GM18520 (cell line): ENCODE measurements around the gene ZNF346.
"Not testable (repeated sequence)": the region's sequence is repeated elsewhere in the genome, so short reads cannot be mapped to it uniquely, and the experiment has no call there.

Experiments used
- ATAC-seq: cut with Tn5 transposase; IDR thresholded peaks from one replicate; pipeline ENCODE4 v1.9.1; 2021; ENCODE audit not compliant: unreplicated experiment

The ZNF346 gene

GRCh38 chr5:177022386-177023302 lies at the start of gene ZNF346:
Gene ZNF346 (plus strand): TSS chr5:177022696. CDS start chr5:177022739, 43 bp downstream.
- peak; percentile 86 for ATAC-seq

DNA sequence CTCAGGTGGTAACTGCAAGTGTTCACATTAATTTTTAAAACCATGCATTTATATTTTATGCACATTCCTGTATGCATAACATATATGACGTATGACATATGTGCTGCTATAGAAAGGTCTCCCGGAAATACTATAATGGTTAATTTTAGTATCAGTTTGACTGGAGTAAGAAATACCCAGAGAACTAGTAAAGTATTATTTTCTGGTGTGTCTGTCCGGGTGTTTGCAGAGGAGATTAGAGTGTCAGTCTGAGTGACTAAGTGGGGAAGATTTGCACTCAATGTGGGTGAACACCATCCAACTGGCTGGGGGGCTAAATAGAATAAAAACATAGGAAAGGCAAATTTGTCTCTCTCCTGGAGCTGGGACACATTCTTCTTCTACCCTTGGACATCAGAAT lies 42.8 kb upstream of the ZNF346 start:
- no peak for ATAC-seq

DNA sequence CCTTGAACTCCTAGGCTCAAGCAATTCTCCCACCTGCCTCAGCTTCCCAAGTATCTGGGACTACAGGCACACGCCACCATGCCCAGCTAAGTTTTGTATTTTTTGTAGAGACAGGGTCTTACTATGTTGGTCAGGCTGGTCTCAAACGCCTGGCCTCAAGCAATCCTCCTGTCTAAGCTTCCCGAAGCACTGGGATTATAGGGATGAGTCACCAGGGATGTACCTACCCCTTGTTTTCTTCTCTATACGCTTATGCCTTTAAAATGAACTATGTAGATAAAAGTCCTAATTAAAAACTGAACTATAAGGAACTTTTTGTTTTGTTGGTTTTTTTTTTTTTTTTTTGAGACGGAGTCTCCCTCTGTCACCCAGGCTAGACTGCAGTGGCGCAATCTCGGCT lies 41.7 kb upstream of the ZNF346 start:
- no peak for ATAC-seq

DNA sequence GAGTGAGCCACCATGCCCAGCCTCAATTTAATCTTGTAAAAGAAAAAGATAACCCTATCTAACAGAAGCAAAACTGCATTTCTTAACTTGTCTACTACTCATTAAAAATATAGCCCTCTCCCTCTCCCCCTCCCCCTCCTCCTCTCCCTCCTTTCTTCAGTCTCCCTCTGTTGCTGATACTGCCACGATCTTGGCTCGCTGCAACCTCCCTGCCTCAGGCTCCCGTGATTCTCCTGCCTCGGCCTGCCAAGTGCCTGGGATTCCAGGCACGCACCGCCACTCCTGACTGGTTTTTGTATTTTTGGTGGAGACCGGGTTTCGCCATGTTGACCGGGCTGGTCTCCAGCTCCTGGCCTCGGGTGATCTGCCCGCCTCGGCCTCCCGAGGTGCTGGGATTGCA lies 39.4 kb upstream of the ZNF346 start:
- not testable (repeated sequence) for ATAC-seq

DNA sequence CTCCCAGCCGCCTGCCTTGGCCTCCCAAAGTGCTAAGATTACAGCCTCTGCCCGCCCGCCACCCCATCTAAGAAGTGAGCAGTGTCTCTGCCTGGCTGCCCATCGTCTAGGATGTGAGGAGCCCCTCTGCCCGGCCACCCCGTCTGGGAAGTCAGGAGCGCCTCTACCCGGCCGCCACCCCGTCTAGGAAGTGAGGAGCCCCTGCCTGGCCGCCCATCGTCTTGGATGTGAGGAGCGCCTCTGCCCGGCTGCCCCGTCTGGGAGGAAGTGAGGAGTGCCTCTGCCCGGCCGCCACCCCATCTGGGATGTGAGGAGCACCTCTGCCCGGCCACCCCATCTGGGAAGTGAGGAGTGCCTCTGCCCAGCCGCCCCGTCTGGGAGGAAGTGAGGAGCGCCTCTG lies 38.9 kb upstream of the ZNF346 start:
- ATAC-seq, result not testable (repeated sequence)

GRCh38 chr5:176984176-176984575 lies 38.3 kb upstream of the ZNF346 start:
- ATAC-seq, result not testable (repeated sequence)

- no peak for ATAC-seq
Observed at GRCh38 chr5:176985516-176985915, 37.0 kb upstream of the ZNF346 start.

DNA sequence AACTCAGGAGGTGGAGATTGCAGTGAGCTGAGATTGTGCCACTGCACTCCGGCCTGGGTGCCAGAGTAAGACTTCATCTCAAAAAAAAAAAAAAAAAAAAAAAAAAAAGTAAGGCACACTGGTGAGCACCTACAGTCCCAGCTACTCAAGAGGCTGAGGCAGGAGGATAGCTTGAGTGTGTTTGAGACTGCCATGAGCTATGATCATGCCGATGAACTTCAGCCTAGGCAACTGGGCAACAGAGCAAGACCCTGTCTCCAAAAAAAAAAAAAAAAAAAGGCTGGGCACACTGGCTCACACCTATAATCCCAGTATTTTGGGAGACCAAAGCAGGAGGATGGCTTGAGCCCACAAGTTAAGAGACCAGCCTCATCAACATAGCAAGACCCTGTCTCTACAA lies 36.2 kb upstream of the ZNF346 start:
- ATAC-seq, result no peak

DNA sequence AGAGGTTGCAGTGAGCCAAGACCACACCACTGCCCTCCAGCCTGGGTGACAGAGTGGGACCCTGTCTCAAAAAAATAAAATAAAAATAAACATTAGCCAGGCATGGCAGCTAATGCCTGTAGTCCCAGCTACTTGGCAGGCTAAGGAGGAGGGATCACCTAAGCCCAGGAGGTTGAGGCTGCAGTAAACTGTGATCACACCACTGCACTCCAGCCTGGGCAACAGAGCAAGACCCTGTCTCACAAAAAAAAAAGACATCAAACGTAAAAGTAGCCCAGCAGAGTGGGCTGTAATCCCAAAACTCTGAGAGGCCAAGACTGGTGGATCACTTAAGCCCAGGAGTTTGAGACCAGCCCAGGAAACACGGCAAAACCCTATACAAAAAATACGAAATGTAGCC lies 34.9 kb upstream of the ZNF346 start:
- ATAC-seq, result no peak

DNA sequence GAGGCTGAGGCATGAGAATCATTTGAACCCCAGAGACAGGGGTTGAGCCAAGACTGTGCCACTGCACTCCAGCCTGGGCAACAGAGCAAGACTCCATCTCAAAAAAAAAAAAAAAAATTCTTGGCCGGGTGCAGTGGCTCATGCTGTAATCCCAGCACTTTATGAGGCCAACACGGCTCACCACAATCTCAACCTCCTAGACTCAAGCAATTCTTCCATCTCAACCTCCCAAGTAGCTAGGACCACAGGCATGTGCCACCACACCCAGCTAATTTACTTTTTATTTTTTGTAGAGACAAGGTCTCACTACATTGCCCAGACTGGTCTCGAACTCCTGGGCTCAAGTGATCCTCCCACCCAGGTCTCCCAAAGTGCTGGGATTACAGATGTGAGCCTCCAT lies 29.4 kb upstream of the ZNF346 start:
- ATAC-seq, result not testable (repeated sequence)

- no peak for ATAC-seq
Observed at GRCh38 chr5:176994460-176995121, 27.9 kb upstream of the ZNF346 start.

- no peak for ATAC-seq
Observed at GRCh38 chr5:176995122-176995490, 27.4 kb upstream of the ZNF346 start.

DNA sequence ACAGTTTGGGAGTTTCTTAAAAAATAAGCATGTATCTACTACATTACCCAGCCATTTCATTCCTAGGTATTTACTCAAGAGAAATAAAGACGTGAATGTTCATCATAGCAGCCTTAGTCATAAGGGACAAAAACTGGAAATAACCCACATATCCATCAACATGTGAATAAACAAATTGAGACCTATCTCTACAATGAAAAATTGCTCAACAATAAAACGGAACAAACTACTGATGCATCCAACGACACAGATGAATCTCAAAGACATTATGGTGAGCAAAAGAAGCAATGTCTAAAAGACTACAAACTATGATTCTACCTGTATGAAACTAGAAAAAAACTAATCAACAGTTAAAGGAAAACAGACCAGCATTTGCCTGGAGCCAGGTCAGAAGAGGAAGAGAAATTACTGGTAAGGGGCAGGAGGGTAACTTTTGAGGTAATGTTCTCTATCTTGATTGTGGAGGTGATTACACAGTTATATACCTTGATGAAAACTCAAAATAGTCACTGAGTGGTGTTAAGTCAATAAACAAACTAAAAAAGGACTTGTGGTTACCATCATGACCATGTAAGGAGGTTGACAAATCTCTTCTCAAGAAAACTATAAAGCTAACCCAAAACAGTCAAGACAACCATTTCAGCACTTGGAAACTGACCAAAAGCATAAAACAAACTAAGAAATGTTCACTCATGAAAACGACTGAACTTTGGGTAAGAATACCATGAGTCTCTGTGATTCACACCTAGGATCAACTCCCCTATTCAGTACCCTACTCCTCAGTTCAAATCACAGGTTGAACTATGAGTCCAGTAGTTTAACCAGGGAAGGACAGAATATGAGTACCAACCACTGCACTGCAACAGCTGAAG lies 26.4 kb upstream of the ZNF346 start:
- no peak for ATAC-seq

GRCh38 chr5:176996780-176997179 lies 25.7 kb upstream of the ZNF346 start:
- ATAC-seq, result no peak

DNA sequence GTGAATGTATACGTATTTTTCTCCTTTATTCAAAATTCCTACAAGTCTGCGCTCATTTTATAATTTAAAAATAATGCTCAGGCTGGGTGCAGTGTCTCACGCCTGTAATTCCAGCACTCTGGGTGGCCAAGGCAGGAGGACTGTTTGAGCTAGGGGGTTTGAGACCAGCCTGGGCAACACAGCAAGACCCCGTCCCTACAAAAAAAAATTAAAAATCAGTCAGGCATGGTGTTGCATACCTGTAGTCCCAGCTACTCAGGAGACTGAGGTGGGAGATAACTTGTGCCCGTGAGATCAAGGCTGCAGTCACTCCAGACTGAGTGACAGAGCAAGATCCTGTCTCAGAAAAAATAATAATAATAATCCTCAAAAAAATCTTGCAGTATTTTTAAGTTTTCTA lies 23.7 kb upstream of the ZNF346 start:
- ATAC-seq, result no peak

- ATAC-seq, result not testable (repeated sequence)
Observed at GRCh38 chr5:176999526-176999925, 23.0 kb upstream of the ZNF346 start.

GRCh38 chr5:177003649-177004048 lies 18.8 kb upstream of the ZNF346 start:
- ATAC-seq, result no peak

GRCh38 chr5:177004961-177005360 lies 17.5 kb upstream of the ZNF346 start:
- no peak for ATAC-seq

GRCh38 chr5:177005619-177006264 lies 16.8 kb upstream of the ZNF346 start:
- ATAC-seq, result peak; percentile 25

- ATAC-seq, result peak; percentile 68
Observed at GRCh38 chr5:177006265-177006972, 16.1 kb upstream of the ZNF346 start, which contains the start of gene UIMC1. Gene UIMC1 (minus strand): TSS chr5:177006779. CDS start chr5:176982615, 24,164 bp downstream.
